PC-9 (cell line): Measurements from ENCODE around the gene TMEM191B.
"Not testable (repeated sequence)": the region's sequence is repeated elsewhere in the genome, so short reads cannot be mapped to it uniquely, and the experiment has no call there.

Experiments
- EZH2 ChIP-seq: fragments of 200-600 bp; sonication (generic); IDR thresholded peaks from 2 replicates; pipeline ENCODE4 v1.8.0; 2017; ENCODE audit warnings: antibody characterized with exemption, low read depth
- TF ChIP-seq, protein P1 (sequence below): fragments of 200-600 bp; sonication (generic); conservative IDR thresholded peaks from 2 replicates; pipeline ENCODE4 v1.6.1; 2017; ENCODE audit warnings: mixed run types, antibody characterized with exemption, mild to moderate bottlenecking, moderate library complexity

DNA sequence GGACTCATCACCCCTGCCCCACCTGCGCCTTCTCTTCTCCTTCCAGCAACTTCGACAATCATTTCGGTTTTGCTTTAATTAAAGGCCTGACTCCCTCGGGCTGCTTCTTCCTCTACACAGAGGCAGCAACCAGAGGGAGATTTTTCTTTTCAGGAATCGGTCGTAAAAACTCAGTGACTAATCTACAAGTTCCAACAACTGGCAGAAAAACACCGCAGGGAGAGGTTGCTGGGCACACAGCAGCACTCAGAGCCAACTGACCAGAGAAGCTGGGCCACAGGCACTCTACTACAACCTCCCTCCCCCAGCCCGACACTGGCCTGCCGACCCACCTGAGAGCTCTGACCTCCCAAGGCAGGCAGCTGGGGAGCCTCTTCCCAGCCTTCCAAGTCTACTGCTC lies 48.1 kb downstream of the TMEM191B start:
- TF ChIP-seq, protein P1, sequence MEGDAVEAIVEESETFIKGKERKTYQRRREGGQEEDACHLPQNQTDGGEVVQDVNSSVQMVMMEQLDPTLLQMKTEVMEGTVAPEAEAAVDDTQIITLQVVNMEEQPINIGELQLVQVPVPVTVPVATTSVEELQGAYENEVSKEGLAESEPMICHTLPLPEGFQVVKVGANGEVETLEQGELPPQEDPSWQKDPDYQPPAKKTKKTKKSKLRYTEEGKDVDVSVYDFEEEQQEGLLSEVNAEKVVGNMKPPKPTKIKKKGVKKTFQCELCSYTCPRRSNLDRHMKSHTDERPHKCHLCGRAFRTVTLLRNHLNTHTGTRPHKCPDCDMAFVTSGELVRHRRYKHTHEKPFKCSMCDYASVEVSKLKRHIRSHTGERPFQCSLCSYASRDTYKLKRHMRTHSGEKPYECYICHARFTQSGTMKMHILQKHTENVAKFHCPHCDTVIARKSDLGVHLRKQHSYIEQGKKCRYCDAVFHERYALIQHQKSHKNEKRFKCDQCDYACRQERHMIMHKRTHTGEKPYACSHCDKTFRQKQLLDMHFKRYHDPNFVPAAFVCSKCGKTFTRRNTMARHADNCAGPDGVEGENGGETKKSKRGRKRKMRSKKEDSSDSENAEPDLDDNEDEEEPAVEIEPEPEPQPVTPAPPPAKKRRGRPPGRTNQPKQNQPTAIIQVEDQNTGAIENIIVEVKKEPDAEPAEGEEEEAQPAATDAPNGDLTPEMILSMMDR: not testable (repeated sequence)
- TF ChIP-seq EZH2: not testable (repeated sequence)
